ENCODE results near the gene MTRF1L.

GRCh38 chr6:152941746-152942145 lies 60.8 kb downstream of the MTRF1L start:
- TF ChIP-seq CTCF (IDR thresholded peaks at IDR 0.05; ENCODE audit: low read depth, low read length) (no peak), POLR2A (IDR thresholded peaks at IDR 0.05; ENCODE audit: extremely low read depth, insufficient read length) (no peak), MAX (IDR thresholded peaks at IDR 0.05; ENCODE audit: low read depth, low read length) (no peak)
